Ovary (tissue), 3 donors: ENCODE results near the gene TRAFD1.

Experiments used
- CTCF ChIP-seq, 3 donors: fragments of 450-650 bp in 2 of 3; fragments of 200-600 bp in 1 of 3; IDR thresholded peaks; one replicate each; pipeline versions ENCODE4 v1.5.1 to v1.8.0; 2016 to 2022; ENCODE audit warnings: antibody characterized with exemption in 3 of 3, mild to moderate bottlenecking in 1 of 3
- EP300 ChIP-seq: sonication (generic); formaldehyde crosslinking; IDR thresholded peaks from one replicate; pipeline ENCODE4 v1.6.1; 2017; ENCODE audit warnings: antibody characterized with exemption
- donor health status: DM: no; HTN: no; CAD: no.

DNA sequence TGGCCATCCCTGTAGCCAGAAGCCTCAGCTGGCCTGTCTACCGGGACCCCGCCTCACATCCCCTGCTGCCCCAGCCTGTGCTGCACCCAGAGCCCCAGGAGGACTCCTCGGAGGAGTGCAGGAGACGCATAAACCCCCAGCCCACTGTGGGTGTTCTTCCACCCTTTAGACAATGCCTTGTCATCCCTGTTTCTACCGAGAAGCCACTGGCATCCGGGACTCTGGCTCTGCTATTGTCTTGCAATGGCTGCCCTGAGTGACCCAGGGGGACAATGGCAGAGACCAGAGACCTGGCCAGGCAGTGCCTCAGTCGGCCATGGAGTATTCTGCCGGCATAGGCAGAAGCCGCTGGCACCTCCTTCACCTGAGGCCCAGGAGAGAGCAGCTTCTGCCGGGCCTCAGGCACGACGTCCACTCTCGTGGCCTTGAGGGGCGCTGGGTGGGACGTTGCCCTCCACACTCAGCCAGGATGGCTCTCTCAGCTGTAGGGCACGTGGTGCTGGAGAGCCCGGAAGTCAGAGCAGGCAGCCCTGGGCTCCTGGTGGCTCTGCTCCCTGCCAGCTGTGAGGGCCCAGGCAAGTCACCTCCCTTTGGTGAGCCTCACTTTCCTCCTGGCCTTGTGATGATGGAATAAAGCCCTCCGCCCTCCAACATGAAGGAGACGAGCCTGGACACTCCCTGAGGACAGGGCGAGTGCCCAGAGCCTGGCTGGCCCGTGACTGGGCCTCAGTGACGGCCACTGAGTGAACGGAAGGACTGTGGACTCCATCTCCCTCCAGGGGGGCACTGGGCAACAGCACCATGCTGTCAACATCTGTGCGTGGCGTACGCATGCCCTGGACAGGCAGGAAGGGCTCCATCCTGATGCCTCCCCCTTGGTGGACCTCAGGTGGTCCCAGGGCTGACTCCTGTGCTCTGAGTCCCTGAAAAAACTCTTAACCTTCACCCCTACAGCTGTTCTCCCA is 41.0 kb downstream of the TRAFD1 start:
- TF ChIP-seq CTCF (IDR thresholded peaks at IDR 0.05) (no peak), EP300 (no peak)
